Measurements from ENCODE around the gene ZFAND4. TPM values are rescaled to one million over a fixed set of nuclear protein-coding genes. Genes with fewer than 3 reads are reported as not detected.
"Not testable (repeated sequence)": the region's sequence is repeated elsewhere in the genome, so short reads cannot be mapped to it uniquely, and the experiment has no call there.

Gene ZFAND4
- total RNA-seq, 1 donor from 2014 or later: 5.0 TPM

DNA sequence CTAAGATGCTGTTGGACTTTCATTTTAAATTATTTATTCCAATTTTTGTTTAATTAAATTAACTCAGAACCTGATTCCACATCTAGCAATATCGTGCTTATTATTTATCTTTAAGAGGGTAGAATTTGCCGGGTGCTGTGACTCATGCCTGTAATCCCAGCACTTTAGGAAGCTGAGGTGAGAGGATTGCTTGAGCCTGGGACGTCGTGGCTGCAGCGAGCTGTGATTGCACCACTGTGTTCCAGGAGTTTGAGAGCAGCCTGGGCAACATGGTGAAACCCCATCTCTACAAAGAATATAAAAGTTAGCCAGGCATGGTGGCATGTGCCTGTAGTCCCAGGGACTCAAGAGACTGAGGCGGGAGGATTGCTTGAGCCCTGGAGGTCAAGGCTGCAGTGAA, 47.8 kb downstream of the ZFAND4 start:
- no peak overlapping the region for H3K4me3 ChIP-seq (ENCODE audit: low read depth, low read length)
- no peak for DNase-seq (ENCODE audit: low read depth)
- TF ChIP-seq, protein P1, sequence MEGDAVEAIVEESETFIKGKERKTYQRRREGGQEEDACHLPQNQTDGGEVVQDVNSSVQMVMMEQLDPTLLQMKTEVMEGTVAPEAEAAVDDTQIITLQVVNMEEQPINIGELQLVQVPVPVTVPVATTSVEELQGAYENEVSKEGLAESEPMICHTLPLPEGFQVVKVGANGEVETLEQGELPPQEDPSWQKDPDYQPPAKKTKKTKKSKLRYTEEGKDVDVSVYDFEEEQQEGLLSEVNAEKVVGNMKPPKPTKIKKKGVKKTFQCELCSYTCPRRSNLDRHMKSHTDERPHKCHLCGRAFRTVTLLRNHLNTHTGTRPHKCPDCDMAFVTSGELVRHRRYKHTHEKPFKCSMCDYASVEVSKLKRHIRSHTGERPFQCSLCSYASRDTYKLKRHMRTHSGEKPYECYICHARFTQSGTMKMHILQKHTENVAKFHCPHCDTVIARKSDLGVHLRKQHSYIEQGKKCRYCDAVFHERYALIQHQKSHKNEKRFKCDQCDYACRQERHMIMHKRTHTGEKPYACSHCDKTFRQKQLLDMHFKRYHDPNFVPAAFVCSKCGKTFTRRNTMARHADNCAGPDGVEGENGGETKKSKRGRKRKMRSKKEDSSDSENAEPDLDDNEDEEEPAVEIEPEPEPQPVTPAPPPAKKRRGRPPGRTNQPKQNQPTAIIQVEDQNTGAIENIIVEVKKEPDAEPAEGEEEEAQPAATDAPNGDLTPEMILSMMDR (conservative IDR thresholded peaks at IDR 0.05; ENCODE audit: low read depth, low read length): no peak

DNA sequence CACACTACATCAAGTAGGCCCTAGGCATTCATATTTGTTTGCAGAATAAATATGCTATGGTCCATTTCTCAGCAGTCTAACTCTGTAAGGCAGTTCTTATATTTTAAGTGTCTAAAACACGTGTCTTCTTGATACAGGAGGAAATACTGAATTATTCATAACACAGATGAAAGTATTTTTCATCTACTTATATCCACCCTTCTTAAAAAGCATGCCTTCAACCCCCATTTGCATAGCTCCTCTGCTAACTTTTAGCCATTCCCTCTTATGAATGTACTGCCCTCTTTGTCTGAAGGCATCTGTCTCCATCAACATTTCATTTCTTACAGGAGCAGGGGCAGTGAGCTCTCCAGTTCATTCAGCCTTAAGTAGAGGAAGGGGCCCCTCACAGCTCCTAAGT, 57.7 kb downstream of the ZFAND4 start:
- TF ChIP-seq, protein P1 (conservative IDR thresholded peaks at IDR 0.05; ENCODE audit: low read depth, low read length): no peak
- no peak for DNase-seq (ENCODE audit: low read depth)
- H3K4me3 ChIP-seq (ENCODE audit: low read depth, low read length): no peak overlapping the region

DNA sequence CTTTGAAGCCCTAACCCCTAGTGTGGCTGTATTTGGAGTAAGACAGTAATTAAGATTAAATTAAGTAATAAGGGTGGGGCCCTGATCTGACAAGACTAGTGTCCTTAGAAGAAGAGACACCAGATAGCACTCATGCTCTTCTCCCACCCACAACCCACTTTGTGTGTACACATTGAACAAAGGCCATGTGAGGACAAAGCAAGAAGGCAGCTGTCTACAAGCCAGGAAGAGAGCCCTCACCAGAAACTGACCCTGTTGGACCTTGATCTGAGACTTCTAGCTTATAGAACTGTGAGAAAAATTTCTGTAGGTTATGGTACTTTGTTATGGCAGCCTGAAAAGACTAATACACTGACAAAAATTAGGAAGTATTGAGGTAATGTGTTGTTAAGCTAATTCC, 59.8 kb downstream of the ZFAND4 start:
- DNase-seq (ENCODE audit: low read depth): no peak
- TF ChIP-seq, protein P1 (conservative IDR thresholded peaks at IDR 0.05; ENCODE audit: low read depth, low read length): no peak
- no peak overlapping the region for H3K4me3 ChIP-seq (ENCODE audit: low read depth, low read length)

DNA sequence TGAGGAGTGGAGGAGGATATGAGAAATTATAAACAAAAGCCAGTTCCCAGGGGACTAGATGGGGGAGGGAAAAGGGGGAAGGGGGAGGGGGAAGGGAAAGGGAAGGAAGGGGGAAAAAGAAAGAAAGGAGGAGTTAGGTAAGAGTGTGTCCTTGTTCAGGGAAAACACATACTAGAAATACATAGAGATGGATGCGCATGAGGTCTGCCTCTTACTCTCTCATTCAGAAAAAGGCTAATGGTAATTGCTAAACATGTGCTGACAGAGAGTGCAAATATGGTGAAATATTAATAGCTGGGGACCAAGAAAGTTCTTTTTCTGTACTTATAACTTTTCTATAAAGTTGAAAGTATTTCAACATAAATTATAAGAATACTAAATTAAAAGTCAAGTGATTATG, 64.5 kb downstream of the ZFAND4 start:
- TF ChIP-seq, protein P1 (conservative IDR thresholded peaks at IDR 0.05; ENCODE audit: low read depth, low read length): no peak
- DNase-seq (ENCODE audit: low read depth): no peak
- H3K4me3 ChIP-seq (ENCODE audit: low read depth, low read length): no peak overlapping the region

DNA sequence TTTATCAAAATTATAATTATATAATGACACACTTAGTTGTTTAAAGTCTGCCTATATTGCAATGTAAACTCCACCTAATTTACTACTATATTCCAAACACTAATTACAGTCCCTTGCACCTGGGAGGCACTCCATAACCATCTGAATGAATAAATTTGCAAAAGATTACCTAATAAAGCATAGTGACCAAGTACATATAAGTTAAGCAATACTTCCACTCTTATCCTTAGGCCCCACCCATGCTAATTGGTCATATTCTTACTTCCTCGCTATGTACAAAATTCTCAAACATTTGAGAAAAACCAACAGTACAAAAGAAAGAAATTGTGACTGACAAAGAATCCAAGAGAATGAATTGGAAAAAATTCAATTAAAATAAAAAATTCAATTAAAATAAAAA, 65.3 kb downstream of the ZFAND4 start:
- TF ChIP-seq, protein P1 (conservative IDR thresholded peaks at IDR 0.05; ENCODE audit: low read depth, low read length): no peak
- DNase-seq (ENCODE audit: low read depth): no peak
- H3K4me3 ChIP-seq (ENCODE audit: low read depth, low read length): no peak overlapping the region

DNA sequence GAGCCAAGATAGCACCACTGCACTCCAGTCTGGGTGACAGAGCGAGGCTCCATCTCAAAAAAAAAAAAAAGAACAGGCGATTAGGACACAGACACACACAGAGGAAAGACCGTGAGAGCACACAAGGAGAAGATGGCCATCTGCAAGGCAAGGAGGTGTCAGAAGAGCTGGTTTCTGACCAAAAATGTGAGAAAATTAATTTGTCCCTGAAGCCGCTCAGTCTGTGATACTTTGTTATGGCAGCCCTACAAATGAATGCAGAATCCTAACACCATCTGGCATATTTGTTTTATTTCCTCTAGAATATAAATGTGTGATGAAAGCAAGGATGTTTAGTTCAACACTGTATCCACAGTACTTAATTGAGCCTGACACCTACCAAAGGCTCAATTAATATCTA, 69.7 kb downstream of the ZFAND4 start:
- no peak for DNase-seq (ENCODE audit: low read depth)
- TF ChIP-seq, protein P1 (conservative IDR thresholded peaks at IDR 0.05; ENCODE audit: low read depth, low read length): no peak
- H3K4me3 ChIP-seq (ENCODE audit: low read depth, low read length): no peak overlapping the region

DNA sequence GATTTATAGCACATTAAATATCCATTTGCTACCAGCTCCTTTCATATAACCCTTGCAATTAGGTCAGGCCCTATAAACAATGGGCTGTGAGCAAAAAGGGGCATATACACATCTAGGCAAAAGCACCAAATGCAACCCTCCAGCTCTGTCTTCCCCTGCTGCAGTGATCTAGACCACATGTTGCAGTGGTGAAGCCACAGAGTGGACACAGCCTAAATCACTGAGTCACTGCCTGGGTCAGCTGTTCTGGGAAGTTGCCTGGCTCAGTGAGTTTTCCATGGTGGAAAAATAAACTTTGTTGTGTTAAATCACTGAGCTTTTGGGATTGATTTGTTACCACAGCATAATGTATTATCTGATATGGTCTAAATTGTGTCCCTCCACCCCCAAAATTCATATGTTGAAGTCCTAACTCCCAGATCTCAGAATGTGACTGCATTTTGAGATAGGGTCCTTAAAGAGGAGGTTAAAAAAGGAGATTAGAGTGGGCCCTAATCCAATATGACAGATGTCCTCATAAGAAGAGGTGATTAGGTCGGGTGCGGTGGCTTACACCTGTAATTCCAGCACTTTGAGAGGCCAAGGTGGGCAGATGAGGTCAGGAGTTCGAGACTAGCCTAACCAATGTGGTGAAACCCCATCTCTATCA, 70.4 kb downstream of the ZFAND4 start:
- no peak overlapping the region for H3K4me3 ChIP-seq (ENCODE audit: low read depth, low read length)
- TF ChIP-seq, protein P1 (conservative IDR thresholded peaks at IDR 0.05; ENCODE audit: low read depth, low read length): no peak
- peak; percentile 31 for DNase-seq (ENCODE audit: low read depth)

DNA sequence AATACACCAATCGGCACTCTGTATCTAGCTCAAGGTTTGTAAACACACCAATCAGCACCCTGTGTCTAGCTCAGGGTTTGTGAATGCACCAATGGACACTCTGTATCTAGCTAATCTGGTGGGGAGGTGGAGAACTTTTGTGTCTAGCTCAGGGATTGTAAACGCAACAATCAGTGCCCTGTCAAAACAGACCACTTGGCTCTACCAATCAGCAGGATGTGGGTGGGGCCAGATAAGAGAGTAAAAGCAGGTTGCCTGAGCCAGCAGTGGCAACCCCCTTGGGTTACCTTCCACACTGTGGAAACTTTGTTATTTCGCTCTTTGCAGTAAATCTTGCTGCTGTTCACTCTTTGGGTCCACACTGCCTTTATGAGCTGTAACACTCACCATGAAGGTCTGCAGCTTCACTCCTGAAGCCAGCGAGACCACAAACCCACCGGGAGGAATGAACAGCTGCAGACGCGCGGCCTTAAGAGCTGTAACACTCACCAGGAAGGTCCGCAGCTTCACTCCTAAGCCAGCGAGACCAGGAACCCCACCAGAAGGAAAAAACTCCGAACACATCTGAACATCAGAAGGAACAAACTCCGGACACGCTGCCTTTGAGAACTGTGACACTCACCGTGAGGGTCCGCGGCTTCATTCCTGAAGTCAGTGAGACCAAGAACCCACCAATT, 71.2 kb downstream of the ZFAND4 start:
- H3K4me3 ChIP-seq (ENCODE audit: low read depth, low read length); DNase-seq (ENCODE audit: low read depth): not testable (repeated sequence)

DNA sequence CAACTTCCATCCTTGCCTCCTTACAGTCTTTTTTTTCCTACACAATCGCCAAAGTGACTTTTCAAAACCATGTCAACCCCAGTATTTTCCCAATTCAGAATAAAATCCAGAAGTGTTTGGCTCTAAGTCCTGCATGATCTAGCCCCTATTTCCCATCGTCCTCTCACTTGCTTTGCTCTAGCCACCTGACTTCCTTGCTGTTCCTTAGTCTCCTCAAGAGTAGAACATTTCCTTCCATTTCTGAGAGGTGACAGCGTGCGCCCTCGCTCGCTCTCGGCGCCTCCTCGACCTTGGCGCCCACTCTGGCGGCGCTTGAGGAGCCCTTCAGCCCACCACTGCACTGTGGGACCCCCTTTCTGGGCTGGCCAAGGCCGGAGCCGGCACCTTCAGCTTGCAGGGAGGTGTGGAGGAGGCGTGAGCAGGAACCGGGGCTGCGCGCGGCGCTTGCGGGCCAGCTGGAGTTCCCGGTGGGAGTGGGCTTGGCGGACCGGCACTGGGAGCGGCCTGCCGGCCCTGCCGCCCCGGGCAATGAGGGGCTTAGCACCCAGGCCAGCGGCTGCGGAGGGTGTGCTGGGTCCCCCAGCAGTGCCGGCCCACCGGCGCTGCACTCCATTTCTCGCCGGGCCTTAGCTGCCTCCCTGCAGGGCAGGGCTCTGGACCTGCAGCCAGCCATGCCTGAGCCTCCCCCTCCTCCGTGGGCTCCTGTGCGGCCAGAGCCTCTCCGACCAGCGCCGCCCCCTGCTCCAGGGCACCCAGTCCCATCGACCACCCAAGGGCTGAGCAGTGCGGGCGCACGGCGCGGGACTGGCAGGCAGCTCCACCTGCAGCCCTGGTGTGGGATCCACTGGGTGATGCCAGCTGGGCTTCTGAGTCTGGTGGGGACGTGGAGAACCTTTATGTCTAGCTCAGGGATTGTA, 72.0 kb downstream of the ZFAND4 start:
- peak overlapping the region; percentile 52 for H3K4me3 ChIP-seq (ENCODE audit: low read depth, low read length)
- DNase-seq (ENCODE audit: low read depth): not testable (repeated sequence)

Data from epithelial cell of proximal tubule (primary cell).